ENCODE results near the gene LRRC46.

LRRC46 gene

DNA sequence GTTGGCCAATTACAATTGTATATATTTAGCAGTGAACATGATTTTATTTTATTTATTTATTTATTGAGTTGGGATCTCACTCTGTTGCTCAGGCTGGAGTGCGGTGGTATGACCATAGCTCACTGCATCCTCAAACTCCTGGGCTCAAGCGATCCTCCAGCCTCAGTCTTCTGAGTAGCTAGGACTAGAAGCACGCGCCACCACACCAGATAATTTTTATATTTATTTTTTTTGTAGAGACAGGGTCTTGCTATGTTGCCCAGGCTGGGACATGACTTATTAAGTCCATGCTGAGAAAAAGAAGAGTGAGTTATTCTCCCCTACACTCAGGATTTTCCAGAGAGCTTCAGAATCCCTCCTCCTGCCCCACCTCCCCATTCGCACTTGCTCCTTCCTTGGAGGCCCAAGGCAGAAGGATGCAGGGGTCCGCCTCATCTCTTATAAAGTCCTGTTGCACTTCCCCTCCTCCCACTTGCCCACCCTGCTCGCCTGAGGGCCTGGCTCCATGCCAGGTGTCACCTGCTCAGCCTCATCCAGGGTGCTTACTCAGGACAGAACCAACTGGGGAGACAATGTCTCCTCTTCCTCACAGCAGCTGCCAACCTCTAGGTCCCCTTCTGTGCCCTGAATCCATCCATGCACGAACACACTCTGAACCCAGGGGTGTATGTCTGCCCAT lies 48.4 kb downstream of the LRRC46 start:
- DNase-seq, result no peak

DNA sequence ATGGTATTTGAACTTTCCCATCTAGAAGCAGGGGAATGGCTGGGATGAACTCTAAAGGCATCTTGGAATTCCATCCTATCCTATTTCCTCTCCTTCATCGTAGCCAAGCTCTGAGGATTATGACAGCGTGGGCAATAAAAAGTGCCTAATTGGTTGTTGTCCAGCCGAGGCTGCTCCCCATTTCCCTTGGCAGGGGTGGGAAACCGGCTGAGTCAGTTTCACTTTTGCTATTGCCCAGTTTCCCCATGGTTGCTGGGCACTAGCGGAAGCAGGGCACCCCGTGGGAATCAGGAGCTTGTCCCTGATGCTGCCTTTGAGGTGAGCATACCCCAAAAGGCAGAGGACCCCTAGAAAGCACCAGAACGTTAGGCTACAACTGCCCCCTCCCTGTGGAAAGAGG lies 50.8 kb downstream of the LRRC46 start:
- no peak for DNase-seq

DNA sequence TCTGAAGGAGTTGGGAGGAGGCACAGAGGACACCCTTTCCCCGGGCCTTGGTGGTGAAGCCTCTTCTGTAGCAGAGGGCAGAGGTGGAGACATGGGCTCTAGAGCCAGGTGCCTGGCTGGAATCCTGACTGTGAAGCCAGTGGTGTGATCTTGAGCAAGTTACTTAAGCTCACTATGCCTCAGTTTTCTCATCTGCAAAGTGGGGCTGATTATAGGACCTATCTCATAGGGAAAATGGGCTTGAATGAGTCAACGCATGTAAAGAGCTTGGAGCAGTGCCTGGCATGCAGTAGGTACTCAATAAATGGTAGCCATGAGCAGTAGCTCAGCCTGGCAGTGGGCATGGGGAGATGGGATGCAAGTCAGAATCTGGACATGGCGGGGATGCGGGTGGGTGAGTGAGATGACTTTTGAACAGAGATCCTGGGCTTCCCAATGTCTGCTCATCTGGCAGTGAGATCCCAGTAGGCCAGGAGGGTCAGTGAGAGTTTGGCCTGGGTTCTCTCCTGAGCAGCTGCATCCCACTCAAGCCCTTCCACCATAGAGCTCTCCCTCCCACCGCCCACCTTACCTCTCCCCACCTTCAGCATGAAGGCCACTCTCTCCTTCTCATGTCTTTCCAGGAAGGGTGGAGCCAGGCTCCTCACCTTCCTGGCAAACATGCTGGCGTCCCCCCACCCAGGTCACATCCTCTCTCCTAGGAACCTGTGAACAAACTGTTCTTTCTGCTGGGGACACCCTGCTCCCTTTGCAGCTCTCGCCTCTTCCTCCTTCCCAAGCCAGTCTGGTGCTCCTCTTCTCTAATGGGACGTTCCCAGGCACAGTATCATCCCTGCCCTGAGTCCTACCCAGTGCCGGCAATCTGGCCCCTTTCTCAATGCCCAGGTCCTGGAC lies 51.5 kb downstream of the LRRC46 start:
- no peak for DNase-seq

DNA sequence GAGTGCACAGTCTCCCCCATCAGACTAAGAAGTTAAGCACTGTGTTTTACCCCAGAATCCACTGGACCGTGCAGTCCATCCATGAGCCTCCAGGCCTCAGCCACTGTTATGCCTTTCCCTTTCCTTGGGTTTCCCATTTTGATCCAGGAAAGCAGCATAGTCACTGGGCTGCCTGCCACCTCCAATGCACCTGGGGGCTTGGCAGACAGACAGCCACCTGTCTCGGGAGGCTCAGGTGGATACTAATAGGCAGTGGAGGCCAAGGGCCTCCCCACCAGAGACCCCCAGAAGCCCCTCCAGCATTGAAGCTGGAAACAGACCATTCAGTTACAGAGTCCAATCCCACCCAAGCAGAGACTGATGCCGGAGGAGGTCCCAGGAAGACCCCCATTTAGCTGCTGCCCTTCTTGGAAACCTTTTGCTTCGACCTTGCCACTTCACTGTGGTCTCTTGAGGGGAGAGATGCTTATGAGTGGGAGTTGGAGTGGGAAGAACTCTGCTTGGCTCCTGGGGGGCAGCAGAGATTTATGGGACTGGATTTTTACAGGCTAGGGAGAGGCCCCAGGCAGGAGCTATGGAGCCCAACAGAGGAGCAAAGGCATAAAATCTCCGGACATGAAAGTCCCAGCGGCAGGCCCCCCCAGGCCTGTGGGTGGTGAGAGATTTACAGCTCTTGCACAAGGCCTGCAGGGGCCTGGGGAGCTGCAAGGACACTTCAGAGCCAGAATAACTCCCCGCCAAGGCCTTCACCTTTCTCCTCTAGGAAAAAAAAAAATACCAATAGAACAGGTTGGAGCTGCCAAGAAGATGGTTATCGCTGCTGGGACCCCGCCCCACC lies 52.3 kb downstream of the LRRC46 start:
- no peak for DNase-seq

DNA sequence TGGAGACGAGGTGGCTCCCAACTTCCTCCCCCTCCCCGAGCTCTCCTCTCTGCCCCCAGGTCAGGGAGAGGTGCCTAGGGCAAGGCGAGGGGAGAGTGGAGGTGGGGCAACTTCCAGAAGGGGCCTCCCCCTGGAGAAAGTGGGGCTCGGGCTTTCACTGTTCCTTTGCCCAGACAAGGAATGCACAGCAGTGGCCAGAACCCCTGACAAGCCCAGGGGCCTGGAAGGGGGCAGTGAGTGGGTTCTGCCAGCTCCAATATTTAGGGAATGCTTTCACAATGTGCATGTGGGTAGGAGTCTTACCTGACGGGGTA lies 52.9 kb downstream of the LRRC46 start:
- no peak for DNase-seq

DNA sequence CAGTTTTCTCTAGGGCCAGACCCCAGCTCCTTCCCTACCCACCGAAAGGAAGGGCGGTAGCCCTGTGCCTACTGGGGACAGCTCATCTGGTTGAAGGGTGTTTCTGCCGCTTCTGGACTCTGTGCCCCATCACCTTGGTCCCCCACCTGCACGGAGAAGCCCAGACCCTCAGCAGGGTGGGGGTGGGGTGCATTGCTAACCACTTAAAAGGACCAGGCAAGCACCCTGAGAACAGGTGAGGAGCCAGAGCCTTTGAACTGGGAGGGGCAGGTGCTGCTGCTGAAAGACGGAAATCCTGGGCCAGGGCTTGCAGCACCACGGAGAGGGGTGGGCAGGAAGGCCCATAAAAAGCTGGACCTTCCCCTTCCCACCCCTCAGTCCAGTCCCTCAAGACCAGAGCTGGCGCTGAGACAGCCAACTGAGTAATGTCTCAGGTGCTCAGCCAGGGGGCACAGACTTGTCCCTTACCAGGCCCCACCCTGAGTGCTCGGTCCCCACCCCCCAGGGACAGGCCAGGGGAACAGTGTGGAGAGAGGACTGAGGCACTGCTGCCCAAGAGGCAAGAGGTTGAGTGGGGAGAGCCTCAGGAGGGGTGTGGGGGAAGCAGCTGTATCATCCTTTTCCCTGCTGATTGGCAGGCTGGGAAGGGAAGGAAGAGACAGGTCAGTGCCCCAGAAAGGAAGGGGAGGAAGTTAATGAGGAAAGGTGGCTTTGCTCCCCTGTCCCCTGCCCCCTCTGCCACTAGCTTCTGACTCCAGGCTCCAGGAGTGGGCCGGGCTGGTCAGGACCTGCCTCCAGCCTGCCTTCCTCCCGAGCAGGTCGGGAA lies 53.6 kb downstream of the LRRC46 start:
- peak in 5 of 6 experiments; percentile 4 to 24 (median 16) for DNase-seq

Measured in stimulated activated naive CD4-positive, alpha-beta T cell (primary cell).